ENCODE measurements around the gene STAT5A.
"Not testable (repeated sequence)": the region's sequence is repeated elsewhere in the genome, so short reads cannot be mapped to it uniquely, and the experiment has no call there.

The STAT5A gene

GRCh38 chr17:42286411-42287221 is 1.7 kb upstream of the STAT5A start:
- no peak for DNase-seq

GRCh38 chr17:42287305-42287976 is 857 bp upstream of the STAT5A start:
- DNase-seq = no peak

GRCh38 chr17:42288803-42289610 is 709 bp downstream of the STAT5A start:
- DNase-seq = no peak

- DNase-seq = no peak
Observed at GRCh38 chr17:42289611-42290181, 1.4 kb downstream of the STAT5A start.

- DNase-seq = no peak
Observed at GRCh38 chr17:42290577-42290976, 2.3 kb downstream of the STAT5A start.

GRCh38 chr17:42291129-42291528 is 2.8 kb downstream of the STAT5A start:
- DNase-seq = no peak

GRCh38 chr17:42294469-42295398 is 6.4 kb downstream of the STAT5A start:
- DNase-seq = no peak

- DNase-seq = no peak
Observed at GRCh38 chr17:42296012-42296411, 7.7 kb downstream of the STAT5A start.

- not testable (repeated sequence) for DNase-seq
Observed at GRCh38 chr17:42297775-42298174, 9.5 kb downstream of the STAT5A start.

- not testable (repeated sequence) for DNase-seq
Observed at GRCh38 chr17:42299361-42299760, 11.1 kb downstream of the STAT5A start.

- not testable (repeated sequence) for DNase-seq
Observed at GRCh38 chr17:42299913-42300312, 11.6 kb downstream of the STAT5A start.

GRCh38 chr17:42301022-42301421 is 12.7 kb downstream of the STAT5A start:
- no peak for DNase-seq

- no peak for DNase-seq
Observed at GRCh38 chr17:42303694-42304093, 15.4 kb downstream of the STAT5A start.

- DNase-seq = no peak
Observed at GRCh38 chr17:42304187-42305030, 16.1 kb downstream of the STAT5A start.

- not testable (repeated sequence) for DNase-seq
Observed at GRCh38 chr17:42305031-42305330, 16.7 kb downstream of the STAT5A start.

GRCh38 chr17:42305543-42306384 is 17.5 kb downstream of the STAT5A start:
- DNase-seq = no peak

- DNase-seq = no peak
Observed at GRCh38 chr17:42306385-42306667, 18.0 kb downstream of the STAT5A start.

GRCh38 chr17:42307362-42307927 is 19.1 kb downstream of the STAT5A start:
- no peak for DNase-seq

GRCh38 chr17:42308446-42308845 is 20.1 kb downstream of the STAT5A start:
- DNase-seq = no peak

- DNase-seq = no peak
Observed at GRCh38 chr17:42309142-42309541, 20.8 kb downstream of the STAT5A start.
